Sigmoid colon (tissue), 4 donors: ENCODE measurements around the gene DNAH3.

Source experiments
- EP300 ChIP-seq, 4 donors: sonication (generic); formaldehyde crosslinking; IDR thresholded peaks; one replicate each; pipeline ENCODE4 v1.6.1; 2017; ENCODE audit warnings: antibody characterized with exemption in 4 of 4
- POLR2A ChIP-seq, 2 donors: fragments of 450-650 bp; IDR thresholded peaks; one replicate each; pipeline ENCODE4 v1.6.1; 2016; ENCODE audit warnings: antibody characterized with exemption in 2 of 2, mild to moderate bottlenecking in 2 of 2, moderate library complexity in 2 of 2
- TF ChIP-seq, protein P1 (sequence below), 4 experiments: fragments of 450-650 bp in 3 of 4; fragments of 200-600 bp in 1 of 4; IDR thresholded peaks; one replicate each; pipeline ENCODE4 v1.5.1; 2016 to 2019; ENCODE audit warnings: antibody characterized with exemption in 4 of 4, mild to moderate bottlenecking in 3 of 4, moderate library complexity in 2 of 4

DNA sequence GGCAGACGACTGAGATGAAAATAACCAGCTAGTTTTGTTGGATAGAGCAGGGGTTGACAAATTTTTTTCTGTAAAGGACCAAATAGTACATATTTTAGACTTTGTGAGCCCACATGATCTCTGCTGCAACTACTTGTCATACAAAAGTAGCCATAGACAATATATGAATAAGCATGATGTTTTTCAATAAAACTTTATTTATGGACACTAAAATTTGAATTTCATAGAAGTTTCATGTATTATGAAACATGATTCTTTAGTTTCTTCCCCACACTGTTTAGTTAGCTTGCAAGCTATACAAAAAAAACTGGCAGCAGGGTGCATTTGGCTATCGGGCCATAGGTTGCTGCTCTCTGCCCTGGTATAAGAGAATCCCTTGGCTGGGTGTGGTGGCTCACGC is 193.5 kb downstream of the DNAH3 start:
- TF ChIP-seq EP300 (IDR thresholded peaks at IDR 0.05) (no peak), POLR2A (IDR thresholded peaks at IDR 0.05) (no peak)
- TF ChIP-seq, protein P1, sequence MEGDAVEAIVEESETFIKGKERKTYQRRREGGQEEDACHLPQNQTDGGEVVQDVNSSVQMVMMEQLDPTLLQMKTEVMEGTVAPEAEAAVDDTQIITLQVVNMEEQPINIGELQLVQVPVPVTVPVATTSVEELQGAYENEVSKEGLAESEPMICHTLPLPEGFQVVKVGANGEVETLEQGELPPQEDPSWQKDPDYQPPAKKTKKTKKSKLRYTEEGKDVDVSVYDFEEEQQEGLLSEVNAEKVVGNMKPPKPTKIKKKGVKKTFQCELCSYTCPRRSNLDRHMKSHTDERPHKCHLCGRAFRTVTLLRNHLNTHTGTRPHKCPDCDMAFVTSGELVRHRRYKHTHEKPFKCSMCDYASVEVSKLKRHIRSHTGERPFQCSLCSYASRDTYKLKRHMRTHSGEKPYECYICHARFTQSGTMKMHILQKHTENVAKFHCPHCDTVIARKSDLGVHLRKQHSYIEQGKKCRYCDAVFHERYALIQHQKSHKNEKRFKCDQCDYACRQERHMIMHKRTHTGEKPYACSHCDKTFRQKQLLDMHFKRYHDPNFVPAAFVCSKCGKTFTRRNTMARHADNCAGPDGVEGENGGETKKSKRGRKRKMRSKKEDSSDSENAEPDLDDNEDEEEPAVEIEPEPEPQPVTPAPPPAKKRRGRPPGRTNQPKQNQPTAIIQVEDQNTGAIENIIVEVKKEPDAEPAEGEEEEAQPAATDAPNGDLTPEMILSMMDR (IDR thresholded peaks at IDR 0.05) = no peak
